GM18498 (cell line): ENCODE results near the gene NSUN5.
"Not testable (repeated sequence)": the region's sequence is repeated elsewhere in the genome, so short reads cannot be mapped to it uniquely, and the experiment has no call there.

ENCODE experiments used
- ATAC-seq: cut with Tn5 transposase; IDR thresholded peaks from one replicate; pipeline ENCODE4 v1.9.1; 2021; ENCODE audit warnings: mild to moderate bottlenecking, moderate library complexity; ENCODE audit not compliant: unreplicated experiment

NSUN5 gene

DNA sequence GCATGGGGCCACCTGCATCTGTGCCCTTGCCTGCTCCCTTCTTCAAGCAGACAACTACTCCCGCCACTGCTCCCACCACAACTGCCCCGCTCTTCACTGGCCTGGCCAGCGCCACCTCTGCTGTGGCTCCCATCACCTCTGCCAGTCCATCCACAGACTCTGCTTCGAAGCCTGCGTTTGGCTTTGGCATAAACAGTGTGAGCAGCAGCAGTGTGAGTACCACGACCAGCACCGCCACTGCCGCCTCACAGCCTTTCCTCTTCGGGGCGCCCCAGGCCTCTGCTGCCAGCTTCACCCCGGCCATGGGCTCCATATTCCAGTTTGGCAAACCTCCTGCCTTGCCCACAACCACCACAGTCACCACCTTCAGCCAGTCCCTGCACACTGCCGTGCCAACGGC, 11.4 kb downstream of the NSUN5 start:
- not testable (repeated sequence) for ATAC-seq

- not testable (repeated sequence) for ATAC-seq
Observed at GRCh38 chr7:73277210-73277609, 31.4 kb downstream of the NSUN5 start.

GRCh38 chr7:73267813-73268212, 40.8 kb downstream of the NSUN5 start:
- not testable (repeated sequence) for ATAC-seq

- ATAC-seq: peak; percentile 78
Observed at GRCh38 chr7:73266719-73267368, 41.8 kb downstream of the NSUN5 start.

DNA sequence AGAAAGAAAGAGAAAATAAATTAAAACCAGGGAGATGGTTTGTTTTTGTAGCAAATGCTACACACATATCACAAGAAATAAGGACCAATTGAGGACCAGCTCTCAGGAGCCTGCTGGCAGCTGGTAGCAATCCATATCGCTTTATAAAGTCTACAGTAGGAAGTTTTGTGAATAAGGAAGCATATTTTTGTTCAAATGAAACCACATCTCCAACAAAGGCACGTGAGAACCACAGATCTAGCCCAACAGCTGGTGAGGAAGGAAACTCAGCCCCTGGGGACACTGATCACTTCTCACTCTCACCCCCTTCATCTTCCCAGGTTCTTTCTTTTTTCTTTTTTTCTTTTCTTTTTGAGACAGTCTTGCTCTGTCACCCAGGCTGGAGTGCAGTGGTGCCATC, 46.2 kb downstream of the NSUN5 start:
- ATAC-seq: peak; percentile 48
